ENCODE measurements around the gene MIA2. TPM values are rescaled to one million over a fixed set of nuclear protein-coding genes. Genes with fewer than 3 reads are reported as not detected.
"Not testable (repeated sequence)": the region's sequence is repeated elsewhere in the genome, so short reads cannot be mapped to it uniquely, and the experiment has no call there.

MIA2 gene
- polyA plus RNA-seq, 1 experiment = 16.5 TPM

GRCh38 chr14:39276005-39276404 is 42.3 kb downstream of the MIA2 start:
- H3K27me3 ChIP-seq (ENCODE audit: control insufficient read depth, insufficient read depth, low read length) = no peaks in the 10 kb centered on the region
- ChIA-PET POLR2A (no interaction called here), CTCF (interaction anchor here (0.5 kb wide), 1 partner anchor 27 kb away, joined by 3 read pairs; no protein-coding TSS in a partner anchor)
- H3K27ac ChIP-seq (ENCODE audit: low read depth, low read length) = no peak overlapping the region
- no peak for TF ChIP-seq CTCF (IDR thresholded peaks at IDR 0.05; ENCODE audit: low read depth, low read length)
- DNase-seq (ENCODE audit: low read depth, low spot score) = no peak
- H3K4me3 ChIP-seq (ENCODE audit: low read depth, low read length) = no peak overlapping the region
- peaks cover 13% of the 10 kb centered on the region for H3K9me3 ChIP-seq (ENCODE audit: control insufficient read depth, insufficient read depth, low read length)

GRCh38 chr14:39276579-39277114 is 42.9 kb downstream of the MIA2 start:
- Histone ChIP-seq H3K27ac (ENCODE audit: low read depth, low read length) (no peak overlapping the region), H3K4me3 (ENCODE audit: low read depth, low read length) (no peak overlapping the region), H3K27me3 (ENCODE audit: control insufficient read depth, insufficient read depth, low read length) (no peaks in the 10 kb centered on the region), H3K9me3 (ENCODE audit: control insufficient read depth, insufficient read depth, low read length) (peaks cover 11% of the 10 kb centered on the region)
- ChIA-PET CTCF (interaction anchor here (0.5 kb wide), 1 partner anchor 28 kb away, joined by 3 read pairs; no protein-coding TSS in a partner anchor), POLR2A (no interaction called here)
- no peak for TF ChIP-seq CTCF (IDR thresholded peaks at IDR 0.05; ENCODE audit: low read depth, low read length)
- no peak for DNase-seq (ENCODE audit: low read depth, low spot score)

GRCh38 chr14:39279515-39279914 is 45.8 kb downstream of the MIA2 start:
- TF ChIP-seq CTCF (IDR thresholded peaks at IDR 0.05; ENCODE audit: low read depth, low read length) = no peak
- Histone ChIP-seq H3K27ac (ENCODE audit: low read depth, low read length) (no peak overlapping the region), H3K27me3 (ENCODE audit: control insufficient read depth, insufficient read depth, low read length) (no peaks in the 10 kb centered on the region), H3K9me3 (ENCODE audit: control insufficient read depth, insufficient read depth, low read length) (no peaks in the 10 kb centered on the region), H3K4me3 (ENCODE audit: low read depth, low read length) (no peak overlapping the region)
- CTCF ChIA-PET = no interaction called here
- POLR2A ChIA-PET = no interaction called here
- DNase-seq (ENCODE audit: low read depth, low spot score) = no peak

- CTCF ChIA-PET; H3K4me3 ChIP-seq (ENCODE audit: low read depth, low read length); H3K27ac ChIP-seq (ENCODE audit: low read depth, low read length); H3K27me3 ChIP-seq (ENCODE audit: control insufficient read depth, insufficient read depth, low read length); DNase-seq (ENCODE audit: low read depth, low spot score); H3K9me3 ChIP-seq (ENCODE audit: control insufficient read depth, insufficient read depth, low read length): not testable (repeated sequence)
- POLR2A ChIA-PET = interaction anchor here (0.6 kb wide), 1 partner anchor 57 kb away, joined by 6 read pairs; no protein-coding TSS in a partner anchor
Measured at GRCh38 chr14:39280678-39281077, 47.0 kb downstream of the MIA2 start.

- Histone ChIP-seq H3K9me3 (ENCODE audit: control insufficient read depth, insufficient read depth, low read length) (peaks cover 2% of the 10 kb centered on the region; the same call in 1 of the 2 replicates), H3K27me3 (ENCODE audit: control insufficient read depth, insufficient read depth, low read length) (no peaks in the 10 kb centered on the region), H3K27ac (ENCODE audit: low read depth, low read length) (no peak overlapping the region), H3K4me3 (ENCODE audit: low read depth, low read length) (no peak overlapping the region)
- no peak for DNase-seq (ENCODE audit: low read depth, low spot score)
- POLR2A ChIA-PET = no interaction called here
- CTCF ChIA-PET = interaction anchor here (0.7 kb wide), 2 partner anchors 20 to 199 kb away, joined by 3 to 5 read pairs; no protein-coding TSS in a partner anchor
- TF ChIP-seq CTCF (IDR thresholded peaks at IDR 0.05; ENCODE audit: low read depth, low read length) = no peak
Measured at GRCh38 chr14:39289523-39289922, 55.8 kb downstream of the MIA2 start.
